Measurements from ENCODE around the gene CDK5R2. TPM values are rescaled to one million over a fixed set of nuclear protein-coding genes. Genes with fewer than 3 reads are reported as not detected.
A peak's percentile ranks its signal among the peaks of the same experiment; 100 is the strongest.

The CDK5R2 gene
- total RNA-seq, 1 experiment from 2014 or later: 1.3 TPM

DNA sequence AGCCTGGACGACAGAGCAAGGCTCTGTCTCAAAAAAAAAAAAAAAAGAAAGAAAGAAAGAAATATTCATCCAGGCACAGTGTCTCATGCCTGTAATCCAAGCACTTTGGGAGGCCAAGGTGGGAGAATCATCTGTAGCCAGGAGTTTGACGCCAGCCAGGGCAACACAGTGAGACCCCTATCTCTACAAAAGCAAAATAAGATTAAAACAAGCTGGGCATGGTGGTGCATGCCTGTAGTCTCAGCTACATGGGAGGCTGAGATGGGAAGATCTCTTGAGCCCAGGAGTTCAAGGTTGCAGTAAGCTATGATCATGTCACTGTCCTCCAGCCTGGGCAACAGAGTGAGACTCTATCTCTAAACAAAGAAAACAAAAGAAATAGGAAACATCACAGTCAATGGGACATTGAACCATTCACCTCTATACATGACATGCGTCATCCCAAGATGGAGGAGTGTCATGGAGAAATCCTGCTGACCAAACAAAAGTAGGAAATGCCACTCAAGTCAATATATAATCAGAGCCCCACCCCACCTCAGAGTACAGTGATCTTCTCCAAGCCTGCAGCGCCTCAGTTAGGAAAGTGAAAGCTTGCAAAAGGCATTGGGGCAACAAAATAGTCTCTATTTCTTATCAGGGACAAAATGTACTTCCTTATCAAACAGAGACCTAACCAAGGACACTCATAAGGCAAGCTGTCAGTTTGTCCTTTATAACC is 15.8 kb downstream of the CDK5R2 start:
- no peak overlapping the region for H3K4me3 ChIP-seq (ENCODE audit: low read depth in 2 of 2, low read length in 2 of 2)
- peaks cover 5% of the 10 kb centered on the region; the same call in 1 of the 2 replicates for H3K4me1 ChIP-seq (ENCODE audit: control insufficient read depth, insufficient read depth, low read length)
- no peak for TF ChIP-seq TCF7L2 (IDR thresholded peaks at IDR 0.05; ENCODE audit: low read depth, low read length)
- ATAC-seq (no peak), DNase-seq (ENCODE audit: low read depth, low spot score) (no peak)
- ChIA-PET POLR2A (no interaction called here), CTCF (no interaction called here)
- H3K36me3 ChIP-seq (ENCODE audit: control insufficient read depth, insufficient read depth, low read length): no peaks in the 10 kb centered on the region
- in situ Hi-C loops (cut with HindIII; ENCODE audit: low pct_unique_long_range_greater_than_20kb, low sequenced_read_pairs) (no loop called here), intact Hi-C loops (cut with micrococcal nuclease; ENCODE audit: unreplicated experiment) (no loop called here)
- H3K27me3 ChIP-seq (ENCODE audit: control insufficient read depth, insufficient read depth, low read length): peaks cover 7% of the 10 kb centered on the region; the same call in 1 of the 2 replicates
- no peak overlapping the region for H3K27ac ChIP-seq (ENCODE audit: low read length)
- no peaks in the 10 kb centered on the region for H3K9me3 ChIP-seq (ENCODE audit: control insufficient read depth, insufficient read depth, low read depth, low read length)
- no TSS peak for BruUV-seq (replicated peaks)

DNA sequence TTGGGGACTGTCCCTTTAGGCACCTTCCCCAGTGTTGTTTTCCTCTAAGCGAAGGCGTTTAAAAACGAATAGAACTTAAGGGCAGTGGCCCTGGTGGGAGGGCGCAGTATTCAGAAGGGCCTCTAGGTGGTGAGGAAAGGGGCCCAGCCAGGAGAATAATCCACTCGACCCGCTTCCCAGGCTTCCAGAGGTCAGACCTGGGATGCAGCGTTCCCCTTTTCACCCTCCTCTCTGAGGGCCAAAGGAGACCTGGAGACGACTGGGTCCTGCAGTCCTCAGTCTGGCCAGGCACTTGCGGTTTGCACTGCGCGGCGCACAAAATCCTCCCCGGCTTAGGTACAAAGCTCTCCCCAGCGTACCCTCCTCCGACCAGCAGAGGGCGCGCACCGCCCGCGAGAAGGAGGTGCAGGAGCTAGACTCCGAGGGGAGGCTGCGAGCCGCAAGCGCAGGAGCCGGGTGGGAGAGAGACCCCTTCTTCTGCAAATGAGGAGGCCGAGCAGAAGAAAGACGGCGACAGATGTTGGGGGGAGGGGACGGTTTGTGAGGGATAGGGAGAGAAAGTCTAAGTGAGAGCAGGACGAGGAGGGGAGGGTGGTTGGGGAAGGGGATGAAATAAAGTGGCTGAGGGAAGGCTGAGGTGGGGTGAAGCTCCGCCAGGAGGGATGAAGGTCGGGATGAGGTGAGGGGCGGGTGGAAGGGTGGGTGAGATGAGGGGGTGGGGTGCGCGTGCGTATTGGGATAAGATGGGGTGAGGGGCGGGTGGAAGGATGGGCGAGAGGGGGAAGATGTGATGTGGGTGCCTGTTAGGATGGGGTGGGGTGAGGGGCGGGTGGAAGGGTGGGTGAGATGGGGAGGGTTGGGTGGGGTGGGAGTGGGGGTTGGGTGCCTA is 20.6 kb downstream of the CDK5R2 start:
- no TSS peak for BruUV-seq (replicated peaks)

More for the DNA sequence above, 20.6 kb downstream of the CDK5R2 start:
- Histone ChIP-seq H3K4me3 (ENCODE audit: low read depth in 2 of 2, low read length in 2 of 2) (peak overlapping the region; percentile 33 to 49), H3K9me3 (ENCODE audit: control insufficient read depth, insufficient read depth, low read depth, low read length) (no peaks in the 10 kb centered on the region), H3K27me3 (ENCODE audit: control insufficient read depth, insufficient read depth, low read length) (peaks cover 12% of the 10 kb centered on the region; the same call in 1 of the 2 replicates), H3K4me1 (ENCODE audit: control insufficient read depth, insufficient read depth, low read length) (peaks cover 12% of the 10 kb centered on the region), H3K27ac (ENCODE audit: low read length) (no peak overlapping the region), H3K36me3 (ENCODE audit: control insufficient read depth, insufficient read depth, low read length) (no peaks in the 10 kb centered on the region)
- DNase-seq (ENCODE audit: low read depth, low spot score) (peak; percentile 54), ATAC-seq (peak; percentile 89)
- CTCF ChIA-PET: interaction anchor here (0.5 to 2.5 kb wide), 20 partner anchors 13 to 273 kb away, joined by 3 to 20 read pairs (median 5); partner anchors contain the start of gene CDK5R2
- intact Hi-C loops (cut with micrococcal nuclease; ENCODE audit: unreplicated experiment) (loop anchor here (5.0 kb wide), 1 partner anchor 128 kb away; no protein-coding TSS in a partner anchor), in situ Hi-C loops (cut with HindIII; ENCODE audit: low pct_unique_long_range_greater_than_20kb, low sequenced_read_pairs) (no loop called here)
- POLR2A ChIA-PET: no interaction called here
- TF ChIP-seq POLR2AphosphoS5 (IDR thresholded peaks at IDR 0.05; ENCODE audit: low read depth, low read length): no peak
- TF ChIP-seq, protein P1, sequence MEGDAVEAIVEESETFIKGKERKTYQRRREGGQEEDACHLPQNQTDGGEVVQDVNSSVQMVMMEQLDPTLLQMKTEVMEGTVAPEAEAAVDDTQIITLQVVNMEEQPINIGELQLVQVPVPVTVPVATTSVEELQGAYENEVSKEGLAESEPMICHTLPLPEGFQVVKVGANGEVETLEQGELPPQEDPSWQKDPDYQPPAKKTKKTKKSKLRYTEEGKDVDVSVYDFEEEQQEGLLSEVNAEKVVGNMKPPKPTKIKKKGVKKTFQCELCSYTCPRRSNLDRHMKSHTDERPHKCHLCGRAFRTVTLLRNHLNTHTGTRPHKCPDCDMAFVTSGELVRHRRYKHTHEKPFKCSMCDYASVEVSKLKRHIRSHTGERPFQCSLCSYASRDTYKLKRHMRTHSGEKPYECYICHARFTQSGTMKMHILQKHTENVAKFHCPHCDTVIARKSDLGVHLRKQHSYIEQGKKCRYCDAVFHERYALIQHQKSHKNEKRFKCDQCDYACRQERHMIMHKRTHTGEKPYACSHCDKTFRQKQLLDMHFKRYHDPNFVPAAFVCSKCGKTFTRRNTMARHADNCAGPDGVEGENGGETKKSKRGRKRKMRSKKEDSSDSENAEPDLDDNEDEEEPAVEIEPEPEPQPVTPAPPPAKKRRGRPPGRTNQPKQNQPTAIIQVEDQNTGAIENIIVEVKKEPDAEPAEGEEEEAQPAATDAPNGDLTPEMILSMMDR (IDR thresholded peaks at IDR 0.05): peak; percentile 98
- no peak for TF ChIP-seq SIN3A (IDR thresholded peaks at IDR 0.05; ENCODE audit: borderline replicate concordance, insufficient read depth, low read depth, low read length)
- no peak for TF ChIP-seq TCF7L2 (IDR thresholded peaks at IDR 0.05; ENCODE audit: low read depth, low read length)
- TF ChIP-seq, protein P2, sequence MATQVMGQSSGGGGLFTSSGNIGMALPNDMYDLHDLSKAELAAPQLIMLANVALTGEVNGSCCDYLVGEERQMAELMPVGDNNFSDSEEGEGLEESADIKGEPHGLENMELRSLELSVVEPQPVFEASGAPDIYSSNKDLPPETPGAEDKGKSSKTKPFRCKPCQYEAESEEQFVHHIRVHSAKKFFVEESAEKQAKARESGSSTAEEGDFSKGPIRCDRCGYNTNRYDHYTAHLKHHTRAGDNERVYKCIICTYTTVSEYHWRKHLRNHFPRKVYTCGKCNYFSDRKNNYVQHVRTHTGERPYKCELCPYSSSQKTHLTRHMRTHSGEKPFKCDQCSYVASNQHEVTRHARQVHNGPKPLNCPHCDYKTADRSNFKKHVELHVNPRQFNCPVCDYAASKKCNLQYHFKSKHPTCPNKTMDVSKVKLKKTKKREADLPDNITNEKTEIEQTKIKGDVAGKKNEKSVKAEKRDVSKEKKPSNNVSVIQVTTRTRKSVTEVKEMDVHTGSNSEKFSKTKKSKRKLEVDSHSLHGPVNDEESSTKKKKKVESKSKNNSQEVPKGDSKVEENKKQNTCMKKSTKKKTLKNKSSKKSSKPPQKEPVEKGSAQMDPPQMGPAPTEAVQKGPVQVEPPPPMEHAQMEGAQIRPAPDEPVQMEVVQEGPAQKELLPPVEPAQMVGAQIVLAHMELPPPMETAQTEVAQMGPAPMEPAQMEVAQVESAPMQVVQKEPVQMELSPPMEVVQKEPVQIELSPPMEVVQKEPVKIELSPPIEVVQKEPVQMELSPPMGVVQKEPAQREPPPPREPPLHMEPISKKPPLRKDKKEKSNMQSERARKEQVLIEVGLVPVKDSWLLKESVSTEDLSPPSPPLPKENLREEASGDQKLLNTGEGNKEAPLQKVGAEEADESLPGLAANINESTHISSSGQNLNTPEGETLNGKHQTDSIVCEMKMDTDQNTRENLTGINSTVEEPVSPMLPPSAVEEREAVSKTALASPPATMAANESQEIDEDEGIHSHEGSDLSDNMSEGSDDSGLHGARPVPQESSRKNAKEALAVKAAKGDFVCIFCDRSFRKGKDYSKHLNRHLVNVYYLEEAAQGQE (IDR thresholded peaks at IDR 0.05; ENCODE audit: insufficient read depth in 1 of 2, low read depth in 2 of 2, low read length in 1 of 2): peak in 1 of 2 experiments; percentile 55; a peak in 1 of 4 replicates

All from Panc1 (cell line).